ENCODE data around the gene STK32A. TPM values are rescaled to one million over a fixed set of nuclear protein-coding genes. Genes with fewer than 3 reads are reported as not detected.
A peak's percentile ranks its signal among the peaks of the same experiment; 100 is the strongest.

The STK32A gene
- total RNA-seq, 1 experiment from 2014 or later, result 6.8 TPM

GRCh38 chr5:147341345-147341744, 106.5 kb downstream of the STK32A start:
- Histone ChIP-seq H3K36me3 (ENCODE audit: low read depth, low read length) (no peaks in the 10 kb centered on the region), H3F3A (ENCODE audit: low read length, unreplicated experiment) (no peaks in the 10 kb centered on the region), H3K9me3 (ENCODE audit: low read length) (no peaks in the 10 kb centered on the region), H4K20me1 (ENCODE audit: low read length) (no peaks in the 10 kb centered on the region), H3K9ac (ENCODE audit: low read length) (no peak overlapping the region), H3K4me3 (ENCODE audit: low read length) (no peak overlapping the region), H3K27ac (ENCODE audit: low read length) (no peak overlapping the region), H3K27me3 (ENCODE audit: low read length) (no peaks in the 10 kb centered on the region), H3K9me2 (replicated peaks; ENCODE audit: low read length) (no peaks in the 10 kb centered on the region), H3K79me2 (ENCODE audit: low read length) (no peaks in the 10 kb centered on the region), H3K4me1 (ENCODE audit: insufficient read depth, low read length) (no peaks in the 10 kb centered on the region), H2AFZ (ENCODE audit: low read length) (no peak overlapping the region), H3K4me2 (ENCODE audit: low read length) (no peak overlapping the region)
- no peak for ATAC-seq
- TF ChIP-seq CTCF (conservative IDR thresholded peaks at IDR 0.05; ENCODE audit: low read depth, low read length) (no peak), EZH2phosphoT487 (IDR thresholded peaks at IDR 0.05; ENCODE audit: borderline replicate concordance, low read length) (no peak), EZH2 (IDR thresholded peaks at IDR 0.05; ENCODE audit: low read length, unreplicated experiment) (no peak)
- BruUV-seq (replicated peaks), result no TSS peak
- ChIA-PET CTCF (interaction anchor here (0.9 kb wide), 1 partner anchor 28 kb away, joined by 4 read pairs; no protein-coding TSS in a partner anchor), POLR2A (ENCODE audit: unreplicated experiment) (no interaction called here)
- intact Hi-C loops (cut with micrococcal nuclease), result no loop called here
- DNase-seq, result no peak

GRCh38 chr5:147344861-147345260, 110.0 kb downstream of the STK32A start:
- no peaks in the 10 kb centered on the region for H3K9me2 ChIP-seq (replicated peaks; ENCODE audit: low read length)
- no peak overlapping the region for H2AFZ ChIP-seq (ENCODE audit: low read length)
- no peak for TF ChIP-seq EZH2 (IDR thresholded peaks at IDR 0.05; ENCODE audit: low read length, unreplicated experiment)
- peaks cover 31% of the 10 kb centered on the region for H3K4me1 ChIP-seq (ENCODE audit: insufficient read depth, low read length)
- H3K9ac ChIP-seq (ENCODE audit: low read length), result no peak overlapping the region
- no peaks in the 10 kb centered on the region for H4K20me1 ChIP-seq (ENCODE audit: low read length)
- no peak overlapping the region for H3K4me3 ChIP-seq (ENCODE audit: low read length)
- no peaks in the 10 kb centered on the region for H3K9me3 ChIP-seq (ENCODE audit: low read length)
- no peak overlapping the region for H3K27ac ChIP-seq (ENCODE audit: low read length)
- no peak overlapping the region for H3K4me2 ChIP-seq (ENCODE audit: low read length)
- POLR2A ChIA-PET (ENCODE audit: unreplicated experiment), result no interaction called here
- ATAC-seq (no peak), DNase-seq (no peak)
- intact Hi-C loops (cut with micrococcal nuclease), result loop anchor here (5.0 kb wide), 2 partner anchors 43 to 108 kb away; partner anchors contain the start of gene STK32A
- CTCF ChIA-PET, result no interaction called here
- no peaks in the 10 kb centered on the region for H3K79me2 ChIP-seq (ENCODE audit: low read length)
- peaks cover 6% of the 10 kb centered on the region for H3F3A ChIP-seq (ENCODE audit: low read length, unreplicated experiment)
- no TSS peak for BruUV-seq (replicated peaks)
- H3K27me3 ChIP-seq (ENCODE audit: low read length), result no peaks in the 10 kb centered on the region
- H3K36me3 ChIP-seq (ENCODE audit: low read depth, low read length), result no peaks in the 10 kb centered on the region

- no peaks in the 10 kb centered on the region for H3K27me3 ChIP-seq (ENCODE audit: low read length)
- H3K4me2 ChIP-seq (ENCODE audit: low read length), result no peak overlapping the region
- intact Hi-C loops (cut with micrococcal nuclease), result loop anchor here (5.0 kb wide), 2 partner anchors 44 to 109 kb away; partner anchors contain the start of gene STK32A
- H3K9me3 ChIP-seq (ENCODE audit: low read length), result no peaks in the 10 kb centered on the region
- H3K79me2 ChIP-seq (ENCODE audit: low read length), result no peaks in the 10 kb centered on the region
- H3K9me2 ChIP-seq (replicated peaks; ENCODE audit: low read length), result no peaks in the 10 kb centered on the region
- H3K4me1 ChIP-seq (ENCODE audit: insufficient read depth, low read length), result peaks cover 31% of the 10 kb centered on the region
- peaks cover 6% of the 10 kb centered on the region for H3F3A ChIP-seq (ENCODE audit: low read length, unreplicated experiment)
- 0 out of 2 replicates have a peak, but pooled peaks have one; percentile 22 for TF ChIP-seq CTCF (conservative IDR thresholded peaks at IDR 0.05; ENCODE audit: low read depth, low read length)
- no peak for TF ChIP-seq EZH2phosphoT487 (IDR thresholded peaks at IDR 0.05; ENCODE audit: borderline replicate concordance, low read length)
- no peaks in the 10 kb centered on the region for H3K36me3 ChIP-seq (ENCODE audit: low read depth, low read length)
- ChIA-PET CTCF (no interaction called here), POLR2A (ENCODE audit: unreplicated experiment) (no interaction called here)
- no peak overlapping the region for H3K4me3 ChIP-seq (ENCODE audit: low read length)
- ATAC-seq, result no peak
- BruUV-seq (replicated peaks), result no TSS peak
- H3K27ac ChIP-seq (ENCODE audit: low read length), result no peak overlapping the region
- no peak overlapping the region for H3K9ac ChIP-seq (ENCODE audit: low read length)
- H2AFZ ChIP-seq (ENCODE audit: low read length), result no peak overlapping the region
- no peaks in the 10 kb centered on the region for H4K20me1 ChIP-seq (ENCODE audit: low read length)
- DNase-seq, result no peak
Measured at GRCh38 chr5:147346006-147346561, 111.3 kb downstream of the STK32A start.
